B cell (primary cell): ENCODE measurements around the gene PIK3R2.

ENCODE experiments used
- CTCF ChIP-seq: fragments of 200-600 bp; IDR thresholded peaks from one replicate; pipeline ENCODE4 v1.8.0; 2022; ENCODE audit warnings: antibody characterized with exemption, mild to moderate bottlenecking
- EZH2 ChIP-seq: IDR thresholded peaks from 2 replicates; pipeline ENCODE4 v1.6.1; 2012; ENCODE audit warnings: borderline replicate concordance, low read depth, mild to moderate bottlenecking, moderate library complexity, low read length; ENCODE audit not compliant: insufficient read depth, poor library complexity, severe bottlenecking

GRCh38 chr19:18208098-18208951, 55.4 kb downstream of the PIK3R2 start:
- peak; percentile 82 for TF ChIP-seq CTCF
- TF ChIP-seq EZH2 = no peak
